Heart left ventricle (tissue), 13 donors: ENCODE results near the gene CERKL.

Source experiments
- CTCF ChIP-seq, 12 donors: fragments of 200-600 bp; sonication (generic) in 4 of 12; IDR thresholded peaks; one replicate each; pipeline versions ENCODE4 v1.5.0 to v1.8.0; 2018 to 2022; ENCODE audit warnings: antibody characterized with exemption in 12 of 12, mild to moderate bottlenecking in 5 of 12
- POLR2A ChIP-seq, 2 donors: fragments of 450-650 bp; IDR thresholded peaks; one replicate each; pipeline ENCODE4 v1.6.1; 2017; ENCODE audit warnings: antibody characterized with exemption in 2 of 2, mild to moderate bottlenecking in 2 of 2, moderate library complexity in 2 of 2
- donor health status: ischemic (EF 13 %, LVEDD 7.1; RV severe dilation, severe dysfunction).
- donor health status: DM: no; HTN: yes; CAD: no.
- donor health status: DM: no; HTN: no; CAD: no.
- donor health status: ischemic (EF 25% LVEDD 6.9; RV normal size, moderate dysfunction).
- donor health status: ischemic (EF 25% LVEDD 5.7; RV mildly dilated, moderate dysfunction).
- donor health status: ischemic (EF 35%, LVEDD 5.7; RV mildly dilated, moderate dysfunction).
- donor health status: nonischemic (EF 11% LVEDD 7.7; RV severe dilation, severe dysfunction).
- donor health status: DM: yes; HTN: yes; CAD: no.
- donor health status: PGD.
- donor health status: ischemic (EF 29% LVEDD 5.4; RV normal size, mild dysfunction).
- donor health status: nonischemic (EF 23%, LVEDD 6.1; RV moderate dilation, normal function).

- TF ChIP-seq POLR2A (IDR thresholded peaks at IDR 0.05) (no peak), CTCF (IDR thresholded peaks at IDR 0.05) (no peak)
Measured at GRCh38 chr2:181660181-181660580, 3.3 kb upstream of the CERKL start.
